A549 (cell line): ENCODE measurements around the gene OTOL1. TPM values are rescaled to one million over a fixed set of nuclear protein-coding genes. Genes with fewer than 3 reads are reported as not detected.

Experiments
- ATAC-seq, 2 experiments: fragments of 200-7000 bp in 1 of 2; fragments of >200 bp in 1 of 2; cut with Nextera tagmentation in 1 of 2; cut with Tn5 transposase in 1 of 2; 3 replicates each; pipeline versions ENCODE4 v1.8.0 to v1.9.1; 2018 to 2020; ENCODE audit warnings: mild to moderate bottlenecking in 1 of 2, moderate library complexity in 1 of 2
- CTCF ChIA-PET: fragments of 300-600 bp; sonication (Branson Sonifier 250); formaldehyde crosslinking; extraction: SDS; loops from one replicate; lab custom pipeline; 2021; ENCODE audit warnings: antibody characterized with exemption, inconsistent platforms; lab: Yijun Ruan, JAX
- POLR2A ChIA-PET: fragments of 350-600 bp; formaldehyde crosslinking; extraction: SDS; loops from one replicate; lab custom pipeline; 2021; ENCODE audit warnings: antibody characterized with exemption, inconsistent platforms; lab: Yijun Ruan, JAX
- DNase-seq, 2 experiments: peaks; one replicate each; pipeline versions ENCODE4 v3.0.0 to v3.0.0-alpha.2; 2011 to 2016; ENCODE audit warnings: low read depth in 1 of 2, low spot score in 1 of 2
- FAIRE-seq: peaks from 2 replicates; lab custom pipeline; 2011; peaks lifted over from hg19 to GRCh38; lab: Jason Lieb, UNC
- H3K27ac ChIP-seq, 2 experiments: fragments of >200 bp; sonication (Bioruptor Twin); formaldehyde crosslinking; 3 replicates each; pipeline ENCODE4 v1.5.1; 2016 to 2017
- H3K4me1 ChIP-seq: fragments of >200 bp; sonication (Bioruptor Twin); formaldehyde crosslinking; 3 replicates; pipeline ENCODE4 v1.6.1; 2016
- H3K4me2 ChIP-seq: fragments of >200 bp; sonication (Bioruptor Twin); formaldehyde crosslinking; 3 replicates; pipeline ENCODE4 v1.6.1; 2016
- H3K4me3 ChIP-seq: fragments of >200 bp; sonication (Bioruptor Twin); formaldehyde crosslinking; 3 replicates; pipeline ENCODE4 v1.5.1; 2016
- H3K9me3 ChIP-seq: fragments of >200 bp; sonication (Bioruptor Twin); formaldehyde crosslinking; 3 replicates; pipeline ENCODE4 v1.6.1; 2016
- BHLHE40 ChIP-seq: IDR thresholded peaks from 2 replicates; pipeline ENCODE4 v1.6.1; 2012; ENCODE audit warnings: low read depth, low read length, inconsistent platforms
- CBX2 ChIP-seq: fragments of 200-600 bp; sonication (generic); IDR thresholded peaks from 2 replicates; pipeline ENCODE4 v1.6.1; 2016; ENCODE audit warnings: low read depth, mild to moderate bottlenecking, borderline replicate concordance
- CBX8 ChIP-seq: fragments of 200-600 bp; sonication (generic); IDR thresholded peaks from 2 replicates; pipeline ENCODE4 v1.6.1; 2016
- CEBPB ChIP-seq, 2 experiments: fragments of >200 bp in 1 of 2; sonication (Bioruptor Twin) in 1 of 2; formaldehyde crosslinking in 1 of 2; IDR thresholded peaks; 2 replicates each; pipeline ENCODE4 v1.6.1; 2012 to 2016
- ESRRA ChIP-seq: fragments of 150-350 bp; IDR thresholded peaks from 2 replicates; pipeline ENCODE4 v1.6.1; 2014; ENCODE audit warnings: mild to moderate bottlenecking, low read length, borderline replicate concordance
- FOSB ChIP-seq: fragments of 250-450 bp; sonication (Bioruptor Pico); IDR thresholded peaks from 2 replicates; pipeline ENCODE4 v1.5.0; 2020; ENCODE audit warnings: mild to moderate bottlenecking, moderate library complexity
- FOSL2 ChIP-seq, 2 experiments: fragments of 450-650 bp in 1 of 2; fragments of >200 bp in 1 of 2; sonication (Bioruptor Twin) in 1 of 2; formaldehyde crosslinking; IDR thresholded peaks; 2 replicates each; pipeline versions ENCODE4 v1.5.0 to v1.6.1; 2016 to 2020; ENCODE audit warnings: mild to moderate bottlenecking in 1 of 2, moderate library complexity in 1 of 2
- HEYL ChIP-seq: fragments of 250-450 bp; sonication (Bioruptor Pico); IDR thresholded peaks from 2 replicates; pipeline ENCODE4 v1.8.0; 2021; ENCODE audit warnings: mild to moderate bottlenecking, moderate library complexity
- HOXA7 ChIP-seq: fragments of 250-450 bp; sonication (Bioruptor Pico); IDR thresholded peaks from 2 replicates; pipeline ENCODE4 v1.5.0; 2020; ENCODE audit warnings: mild to moderate bottlenecking, moderate library complexity
- HOXB5 ChIP-seq: fragments of 250-450 bp; sonication (Bioruptor Pico); IDR thresholded peaks from 2 replicates; pipeline ENCODE4 v1.5.0; 2020; ENCODE audit warnings: mild to moderate bottlenecking, moderate library complexity
- KDM1A ChIP-seq: fragments of 200-600 bp; sonication (generic); IDR thresholded peaks from 2 replicates; pipeline ENCODE4 v1.6.1; 2016; ENCODE audit warnings: low read depth, mild to moderate bottlenecking
- MAFK ChIP-seq: fragments of 450-650 bp; IDR thresholded peaks from 2 replicates; pipeline ENCODE4 v1.6.1; 2014; ENCODE audit not compliant: partially characterized antibody
- MYC ChIP-seq: IDR thresholded peaks from 2 replicates; pipeline ENCODE4 v1.6.1; 2012; ENCODE audit warnings: mild to moderate bottlenecking, inconsistent platforms, low read length, improper control_type of control experiment, borderline replicate concordance
- PHF8 ChIP-seq: fragments of 200-600 bp; sonication (generic); IDR thresholded peaks from 2 replicates; pipeline ENCODE4 v1.6.1; 2016; ENCODE audit warnings: low read depth, mild to moderate bottlenecking, antibody characterized with exemption, moderate library complexity, borderline replicate concordance
- POLR2A ChIP-seq: IDR thresholded peaks from 2 replicates; pipeline ENCODE4 v1.6.1; 2012; ENCODE audit warnings: mild to moderate bottlenecking, low read length
- RCOR1 ChIP-seq: fragments of 150-350 bp; IDR thresholded peaks from 2 replicates; pipeline ENCODE4 v1.6.1; 2014; ENCODE audit warnings: antibody characterized with exemption, low read length, low read depth
- TP53 ChIP-seq: fragments of 250-450 bp; sonication (Bioruptor Pico); IDR thresholded peaks from 2 replicates; pipeline ENCODE4 v1.5.0; 2021; ENCODE audit warnings: mild to moderate bottlenecking, moderate library complexity
- ZFP36 ChIP-seq: fragments of 450-650 bp; IDR thresholded peaks from 2 replicates; pipeline ENCODE4 v1.6.1; 2014; ENCODE audit warnings: borderline replicate concordance; ENCODE audit not compliant: partially characterized antibody
- ZNF302 ChIP-seq: fragments of 250-450 bp; sonication (Bioruptor Pico); IDR thresholded peaks from 2 replicates; pipeline ENCODE4 v1.9.0; 2021; ENCODE audit warnings: inconsistent platforms, mild to moderate bottlenecking, moderate library complexity
- ZSCAN20 ChIP-seq: fragments of 250-450 bp; sonication (Bioruptor Pico); IDR thresholded peaks from 2 replicates; pipeline ENCODE4 v1.8.0; 2022; ENCODE audit warnings: mild to moderate bottlenecking, moderate library complexity
- WGBS: methylation state at CpG from one replicate; pipeline ENCODE4 v1.1.6; 2017; ENCODE audit errors: missing lambda C conversion rate; 5-methylcytosine and 5-hydroxymethylcytosine counted together
- polyA minus RNA-seq: library from RNA; depleted of rRNA, polyadenylated mRNA; stranded (reverse); fragments of >200 nt; gene quantifications from 2 replicates; pipeline ENCODE4 v1.2.3, GENCODE V29; 2011; rRNA and poly(A)+ RNA removed
- polyA plus RNA-seq, 4 experiments: library from polyadenylated mRNA; depleted of rRNA in 3 of 4; stranded (reverse); fragments of >200 nt; fragmentation: RNase III in 1 of 4; extraction: RNeasy Plus Mini Kit Qiagen cat#74134 plus additional on column Dnase treatment in 1 of 4; gene quantifications; 2 replicates in 3 of 4; 3 replicates in 1 of 4; pipeline ENCODE4 v1.2.3, GENCODE V29; 2011 to 2017
- TF ChIP-seq, protein P1 (sequence below): fragments of 250-450 bp; sonication (Bioruptor Pico); IDR thresholded peaks from 2 replicates; pipeline ENCODE4 v1.5.0; 2020; ENCODE audit warnings: low read depth, mild to moderate bottlenecking, moderate library complexity
- TF ChIP-seq, protein P2 (sequence below): fragments of 450-650 bp; IDR thresholded peaks from 2 replicates; pipeline ENCODE4 v1.6.1; 2014; ENCODE audit warnings: antibody characterized with exemption
- TF ChIP-seq, protein P3 (sequence below): IDR thresholded peaks from 2 replicates; pipeline ENCODE4 v1.6.1; 2012; ENCODE audit warnings: low read depth, borderline replicate concordance

OTOL1 gene
- polyA plus RNA-seq (2011; rRNA removed), result not detected in 2 replicates
- not detected in 2 replicates for polyA plus RNA-seq (2012; cell fraction: cytosol; rRNA removed)
- not detected in 2 replicates for polyA plus RNA-seq (2012; cell fraction: nucleus; rRNA removed)
- polyA plus RNA-seq (2017; fragmentation: RNase III; extraction: RNeasy Plus Mini Kit Qiagen cat#74134 plus additional on column Dnase treatment), result not detected in 3 replicates
- not detected in 2 replicates for polyA minus RNA-seq

DNA sequence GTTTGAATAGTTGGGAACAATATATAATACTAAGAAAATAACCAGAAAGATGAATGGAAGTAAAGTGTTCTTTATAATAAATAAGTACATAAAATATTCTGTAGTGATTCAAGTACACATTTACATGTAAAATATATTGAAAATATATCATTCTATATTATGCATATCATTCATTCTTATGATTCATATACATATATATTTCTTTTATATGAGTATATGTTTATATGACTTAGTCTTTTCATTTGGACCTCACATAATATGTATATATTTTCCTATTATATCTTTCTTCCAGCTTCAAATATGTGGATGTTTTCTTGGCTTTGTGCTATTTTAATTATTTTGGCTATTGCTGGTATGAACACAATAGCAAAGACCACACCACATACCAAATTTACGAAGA is at the start of gene OTOL1:
OTOL1 (plus strand) TSS at position 301 of the 400 bp plus-strand sequence; CDS start at position 301, 0 bp downstream.
- no peaks in the 10 kb centered on the region for H3K9me3 ChIP-seq
- ChIA-PET CTCF (interaction anchor here (0.6 kb wide), 1 partner anchor 90 kb away, joined by 3 read pairs; no protein-coding TSS in a partner anchor), POLR2A (no interaction called here)

DNA sequence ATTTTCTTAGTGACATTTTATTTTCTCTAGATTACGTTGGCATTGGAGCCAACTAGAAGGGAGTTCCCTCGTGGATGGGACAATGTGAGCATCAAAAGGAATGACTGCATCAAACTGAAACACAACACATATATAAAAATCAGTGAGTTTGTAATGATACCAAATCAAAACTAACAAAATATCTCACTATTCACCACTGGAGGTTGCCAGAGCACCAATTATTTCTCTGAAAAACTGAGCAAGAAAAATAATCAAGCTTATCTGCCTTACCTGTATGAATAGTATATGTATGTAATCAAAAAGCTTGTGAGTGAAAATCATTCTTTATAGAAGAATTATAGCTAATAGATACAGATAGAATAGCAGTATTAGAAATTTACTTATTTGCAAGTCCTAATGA is 46.8 kb upstream of the OTOL1 start:
- H3K9me3 ChIP-seq, result no peaks in the 10 kb centered on the region
- no peak for FAIRE-seq
- TF ChIP-seq ZSCAN20 (no peak), POLR2A (no peak), CEBPB (IDR thresholded peaks at IDR 0.05) (no peak), PHF8 (no peak), HEYL (CRISPR knock-in tag) (no peak), ESRRA (no peak), BHLHE40 (no peak), ZNF302 (CRISPR knock-in tag) (no peak), MAFK (no peak), TP53 (CRISPR knock-in tag) (no peak), KDM1A (no peak), RCOR1 (no peak), HOXA7 (CRISPR knock-in tag) (no peak), CBX2 (no peak), ZFP36 (no peak), HOXB5 (CRISPR knock-in tag) (no peak)
- TF ChIP-seq, protein P1, sequence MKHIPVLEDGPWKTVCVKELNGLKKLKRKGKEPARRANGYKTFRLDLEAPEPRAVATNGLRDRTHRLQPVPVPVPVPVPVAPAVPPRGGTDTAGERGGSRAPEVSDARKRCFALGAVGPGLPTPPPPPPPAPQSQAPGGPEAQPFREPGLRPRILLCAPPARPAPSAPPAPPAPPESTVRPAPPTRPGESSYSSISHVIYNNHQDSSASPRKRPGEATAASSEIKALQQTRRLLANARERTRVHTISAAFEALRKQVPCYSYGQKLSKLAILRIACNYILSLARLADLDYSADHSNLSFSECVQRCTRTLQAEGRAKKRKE (CRISPR knock-in tag), result no peak
- TF ChIP-seq, protein P2, sequence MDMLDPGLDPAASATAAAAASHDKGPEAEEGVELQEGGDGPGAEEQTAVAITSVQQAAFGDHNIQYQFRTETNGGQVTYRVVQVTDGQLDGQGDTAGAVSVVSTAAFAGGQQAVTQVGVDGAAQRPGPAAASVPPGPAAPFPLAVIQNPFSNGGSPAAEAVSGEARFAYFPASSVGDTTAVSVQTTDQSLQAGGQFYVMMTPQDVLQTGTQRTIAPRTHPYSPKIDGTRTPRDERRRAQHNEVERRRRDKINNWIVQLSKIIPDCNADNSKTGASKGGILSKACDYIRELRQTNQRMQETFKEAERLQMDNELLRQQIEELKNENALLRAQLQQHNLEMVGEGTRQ, result no peak
- ChIA-PET CTCF (interaction anchor here (0.5 to 1.3 kb wide), 2 partner anchors 400 to 1441 kb away, joined by 3 to 4 read pairs; no protein-coding TSS in a partner anchor), POLR2A (no interaction called here)
- ATAC-seq, result no peak
- no peak overlapping the region for H3K4me3 ChIP-seq
- H3K4me1 ChIP-seq, result no peaks in the 10 kb centered on the region
- no peak overlapping the region for H3K4me2 ChIP-seq
- WGBS, result 4% methylated on average over 2 of the region's 2 CpGs
- DNase-seq, result no peak
- no peak overlapping the region for H3K27ac ChIP-seq

More for the DNA sequence above, at the start of gene OTOL1:
- Histone ChIP-seq H3K4me2 (no peak within 1 kb of the TSS), H3K4me1 (no peaks in the 10 kb centered on the region), H3K27ac (no peak within 1 kb of the TSS), H3K4me3 (no peak within 1 kb of the TSS)
- TF ChIP-seq ZSCAN20 (no peak), MYC (no peak), FOSL2 (IDR thresholded peaks at IDR 0.05) (no peak), FOSL2 (CRISPR knock-in tag; IDR thresholded peaks at IDR 0.05) (no peak), TP53 (CRISPR knock-in tag) (no peak), FOSB (CRISPR knock-in tag) (no peak), CBX8 (no peak), MAFK (no peak)
- TF ChIP-seq, protein P3, sequence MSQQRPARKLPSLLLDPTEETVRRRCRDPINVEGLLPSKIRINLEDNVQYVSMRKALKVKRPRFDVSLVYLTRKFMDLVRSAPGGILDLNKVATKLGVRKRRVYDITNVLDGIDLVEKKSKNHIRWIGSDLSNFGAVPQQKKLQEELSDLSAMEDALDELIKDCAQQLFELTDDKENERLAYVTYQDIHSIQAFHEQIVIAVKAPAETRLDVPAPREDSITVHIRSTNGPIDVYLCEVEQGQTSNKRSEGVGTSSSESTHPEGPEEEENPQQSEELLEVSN, result no peak
- TF ChIP-seq, protein P1 (CRISPR knock-in tag), result no peak
- no peak for DNase-seq
- ATAC-seq, result no peak
- no peak for FAIRE-seq
- 4% methylated on average over 1 of the region's 1 CpG for WGBS
